IMR-90 (cell line): ENCODE results near the gene FUBP3. TPM values are rescaled to one million over a fixed set of nuclear protein-coding genes. Genes with fewer than 3 reads are reported as not detected.

ENCODE experiments used
- ATAC-seq: fragments of 200-7000 bp; cut with Tn5 transposase; 2 replicates; pipeline ENCODE4 v1.9.1; 2020; ENCODE audit warnings: low read depth, mild to moderate bottlenecking, moderate library complexity
- BruUV-seq: library from RNA; stranded (reverse); fragments of 400-500 nt; replicated peaks from 2 replicates; lab custom pipeline; 2021; lab: Mats Ljungman, UMichigan
- CTCF ChIA-PET: fragments of 300-600 bp; formaldehyde crosslinking; extraction: SDS; loops from one replicate; lab custom pipeline; 2021; ENCODE audit warnings: antibody characterized with exemption; lab: Yijun Ruan, JAX
- POLR2A ChIA-PET: fragments of 300-600 bp; sonication (Branson Sonifier 250); formaldehyde crosslinking; loops from one replicate; lab custom pipeline; 2022; ENCODE audit warnings: antibody characterized with exemption; ENCODE audit not compliant: unreplicated experiment; lab: Charles Lee
- DNase-seq: peaks from one replicate; pipeline ENCODE4 v3.0.0; 2013
- H2AFZ ChIP-seq: replicated peaks from 2 replicates; pipeline ENCODE3; 2013; ENCODE audit warnings: low read length, mild to moderate bottlenecking; ENCODE audit not compliant: poor library complexity
- H2AK5ac ChIP-seq: 2 replicates; pipeline ENCODE4 v1.6.1; 2013; ENCODE audit warnings: low read depth, low read length, inconsistent platforms
- H2AK9ac ChIP-seq: replicated peaks from 2 replicates; pipeline ENCODE3; 2013; ENCODE audit warnings: mild to moderate bottlenecking, low read depth, low read length, moderate library complexity; ENCODE audit not compliant: poor library complexity
- H2BK120ac ChIP-seq: 2 replicates; pipeline ENCODE4 v1.6.1; 2013; ENCODE audit warnings: low read depth, low read length, inconsistent platforms
- H2BK15ac ChIP-seq: 3 replicates; pipeline ENCODE4 v1.6.1; 2013; ENCODE audit warnings: low read depth, low read length, inconsistent platforms
- H2BK20ac ChIP-seq: 2 replicates; pipeline ENCODE4 v1.6.1; 2013; ENCODE audit warnings: low read depth, mild to moderate bottlenecking, inconsistent platforms, low read length, moderate library complexity
- H2BK5ac ChIP-seq: 2 replicates; pipeline ENCODE4 v1.6.1; 2013; ENCODE audit warnings: mild to moderate bottlenecking, low read depth, low read length, inconsistent platforms; ENCODE audit not compliant: poor library complexity, severe bottlenecking
- H3K14ac ChIP-seq: replicated peaks from 2 replicates; pipeline ENCODE4 v1.6.1; 2013; ENCODE audit warnings: low read depth, low read length, inconsistent platforms
- H3K18ac ChIP-seq: 2 replicates; pipeline ENCODE4 v1.6.1; 2013; ENCODE audit warnings: low read depth, low read length, control low read depth
- H3K23ac ChIP-seq: 2 replicates; pipeline ENCODE4 v1.6.1; 2013; ENCODE audit warnings: low read depth, low read length, inconsistent platforms
- H3K27ac ChIP-seq: 2 replicates; pipeline ENCODE4 v1.5.1; 2013; ENCODE audit warnings: mild to moderate bottlenecking, control low read depth, low read length; ENCODE audit not compliant: insufficient read depth
- H3K27me3 ChIP-seq: 2 replicates; pipeline ENCODE4 v1.6.1; 2013; ENCODE audit warnings: low read length; ENCODE audit not compliant: control insufficient read depth, insufficient read depth
- H3K36me3 ChIP-seq: 2 replicates; pipeline ENCODE4 v1.6.1; 2013; ENCODE audit warnings: low read length, mixed read lengths; ENCODE audit not compliant: control insufficient read depth, insufficient read depth
- H3K4ac ChIP-seq: 2 replicates; pipeline ENCODE4 v1.6.1; 2013; ENCODE audit warnings: low read depth, low read length, inconsistent platforms
- H3K4me1 ChIP-seq: 2 replicates; pipeline ENCODE4 v1.6.1; 2013; ENCODE audit warnings: low read length, mixed read lengths; ENCODE audit not compliant: control insufficient read depth, insufficient read depth
- H3K4me2 ChIP-seq: 2 replicates; pipeline ENCODE4 v1.6.1; 2013; ENCODE audit warnings: low read depth, mild to moderate bottlenecking, control low read depth, low read length, moderate library complexity
- H3K4me3 ChIP-seq: 2 replicates; pipeline ENCODE4 v1.5.1; 2013; ENCODE audit warnings: low read depth, mild to moderate bottlenecking, control low read depth, low read length, moderate library complexity; ENCODE audit not compliant: insufficient read depth
- H3K56ac ChIP-seq: 2 replicates; pipeline ENCODE4 v1.6.1; 2013; ENCODE audit warnings: low read length, inconsistent platforms; ENCODE audit not compliant: insufficient read depth; ENCODE audit errors: extremely low read depth
- H3K79me1 ChIP-seq, 2 experiments: 2 replicates each; pipeline ENCODE4 v1.6.1; 2013; ENCODE audit warnings: low read length in 2 of 2, inconsistent platforms in 1 of 2, low read depth in 1 of 2
- H3K9ac ChIP-seq: 2 replicates; pipeline ENCODE4 v1.6.1; 2013; ENCODE audit warnings: low read depth, low read length, control low read depth
- H3K9me1 ChIP-seq: 2 replicates; pipeline ENCODE4 v1.6.1; 2013; ENCODE audit warnings: low read length, inconsistent platforms; ENCODE audit not compliant: insufficient read depth
- H3K9me3 ChIP-seq: 2 replicates; pipeline ENCODE4 v1.6.1; 2013; ENCODE audit warnings: low read length; ENCODE audit not compliant: control insufficient read depth, insufficient read depth
- H4K20me1 ChIP-seq: 2 replicates; pipeline ENCODE4 v1.6.1; 2013; ENCODE audit warnings: low read length, inconsistent platforms; ENCODE audit not compliant: insufficient read depth
- H4K5ac ChIP-seq: 2 replicates; pipeline ENCODE4 v1.6.1; 2013; ENCODE audit warnings: mild to moderate bottlenecking, low read depth, low read length, control low read depth
- H4K8ac ChIP-seq, 2 experiments: 2 replicates each; pipeline ENCODE4 v1.6.1; 2013; ENCODE audit warnings: low read depth in 2 of 2, low read length in 2 of 2, control low read depth in 1 of 2, inconsistent platforms in 1 of 2
- H4K91ac ChIP-seq: 2 replicates; pipeline ENCODE4 v1.6.1; 2013; ENCODE audit warnings: low read depth, low read length, inconsistent platforms; ENCODE audit not compliant: insufficient read depth
- BHLHE40 ChIP-seq: fragments of 150-350 bp; IDR thresholded peaks from 2 replicates; pipeline ENCODE4 v1.6.1; 2016; ENCODE audit warnings: mild to moderate bottlenecking, low read depth, low read length
- CEBPB ChIP-seq: IDR thresholded peaks from 2 replicates; pipeline ENCODE4 v1.6.1; 2012; ENCODE audit warnings: low read depth, low read length, improper control_type of control experiment
- CHD1 ChIP-seq: IDR thresholded peaks from 2 replicates; pipeline ENCODE4 v1.6.1; 2012; ENCODE audit warnings: low read depth, low read length, improper control_type of control experiment
- FOS ChIP-seq: fragments of 150-350 bp; IDR thresholded peaks from 2 replicates; pipeline ENCODE4 v1.6.1; 2016; ENCODE audit warnings: low read depth, low read length
- MAFK ChIP-seq: IDR thresholded peaks from 2 replicates; pipeline ENCODE4 v1.6.1; 2012; ENCODE audit warnings: low read depth, low read length, improper control_type of control experiment
- MAZ ChIP-seq: IDR thresholded peaks from 2 replicates; pipeline ENCODE4 v1.6.1; 2012; ENCODE audit warnings: low read depth, mild to moderate bottlenecking, low read length, improper control_type of control experiment, moderate library complexity, borderline replicate concordance
- MXI1 ChIP-seq: IDR thresholded peaks from 2 replicates; pipeline ENCODE4 v1.6.1; 2012; ENCODE audit warnings: low read depth, mild to moderate bottlenecking, low read length, moderate library complexity, borderline replicate concordance
- NFE2L2 ChIP-seq: fragments of 150-350 bp; IDR thresholded peaks from 2 replicates; pipeline ENCODE4 v1.6.1; 2016; ENCODE audit warnings: low read depth, mild to moderate bottlenecking, low read length
- POLR2A ChIP-seq: IDR thresholded peaks from 2 replicates; pipeline ENCODE4 v1.6.1; 2012; ENCODE audit warnings: mild to moderate bottlenecking, low read depth, low read length
- RAD21 ChIP-seq: IDR thresholded peaks from 2 replicates; pipeline ENCODE4 v1.6.1; 2012; ENCODE audit warnings: low read length, improper control_type of control experiment
- RCOR1 ChIP-seq: IDR thresholded peaks from 2 replicates; pipeline ENCODE4 v1.6.1; 2012; ENCODE audit warnings: mild to moderate bottlenecking, low read length, improper control_type of control experiment; ENCODE audit not compliant: insufficient replicate concordance
- RFX5 ChIP-seq: IDR thresholded peaks from 2 replicates; pipeline ENCODE4 v1.8.0; 2012; ENCODE audit warnings: low read depth, mild to moderate bottlenecking, low read length, moderate library complexity
- SMC3 ChIP-seq: fragments of 150-350 bp; IDR thresholded peaks from 2 replicates; pipeline ENCODE4 v1.6.1; 2016; ENCODE audit warnings: low read depth, mild to moderate bottlenecking, antibody characterized with exemption, low read length, moderate library complexity
- WGBS, 2 experiments: methylation state at CpG; one replicate each; pipeline versions ENCODE4 v1.1.5 to v1.1.7; 2013; ENCODE audit warnings: missing lambda C conversion rate in 2 of 2; ENCODE audit not compliant: insufficient read length in 1 of 2; ENCODE audit errors: extremely low coverage in 2 of 2; 5-methylcytosine and 5-hydroxymethylcytosine counted together
- dilution Hi-C: fragments of 300-500 bp; cut with HindIII; formaldehyde crosslinking; loops from one replicate; pipeline ENCODE4 v1.14.3; 2018; ENCODE audit warnings: low sequenced_read_pairs; ENCODE audit not compliant: unreplicated experiment
- in situ Hi-C: fragments of 300-500 bp; cut with MboI; formaldehyde crosslinking; loops from 3 replicates; pipeline ENCODE4 v1.14.3; 2019; ENCODE audit warnings: low sequenced_read_pairs, inconsistent platforms, mixed read lengths
- intact Hi-C: fragments of 100-400 bp; cut with micrococcal nuclease; formaldehyde crosslinking; loops from 2 replicates; pipeline ENCODE4 v1.10.0; 2022
- polyA plus RNA-seq, 3 experiments: library from polyadenylated mRNA; depleted of rRNA; stranded (reverse); fragments of >200 nt; gene quantifications; 2 replicates each; pipeline ENCODE4 v1.2.3, GENCODE V29; 2012; ENCODE audit warnings: low replicate concordance in 1 of 3
- total RNA-seq: library from RNA; depleted of rRNA; stranded (reverse); fragments of >200 nt; gene quantifications from 2 replicates; pipeline ENCODE4 v1.2.3, GENCODE V29; 2012
- TF ChIP-seq, protein P1 (sequence below): conservative IDR thresholded peaks from 2 replicates; pipeline ENCODE4 v1.5.1; 2012; ENCODE audit warnings: mild to moderate bottlenecking, low read depth, low read length, improper control_type of control experiment
- TF ChIP-seq, protein P2 (sequence below): fragments of 150-350 bp; IDR thresholded peaks from 2 replicates; pipeline ENCODE4 v1.6.1; 2017; ENCODE audit warnings: mild to moderate bottlenecking, antibody characterized with exemption, low read length, low read depth
- TF ChIP-seq, protein P3 (sequence below): fragments of 150-350 bp; IDR thresholded peaks from 2 replicates; pipeline ENCODE4 v1.6.1; 2016; ENCODE audit warnings: low read depth, mild to moderate bottlenecking, low read length, moderate library complexity, borderline replicate concordance

The FUBP3 gene
- total and polyA plus RNA-seq, 2 of the 4 experiments (the other 2 are of a cell fraction), result 32.3 to 50.1 TPM

DNA sequence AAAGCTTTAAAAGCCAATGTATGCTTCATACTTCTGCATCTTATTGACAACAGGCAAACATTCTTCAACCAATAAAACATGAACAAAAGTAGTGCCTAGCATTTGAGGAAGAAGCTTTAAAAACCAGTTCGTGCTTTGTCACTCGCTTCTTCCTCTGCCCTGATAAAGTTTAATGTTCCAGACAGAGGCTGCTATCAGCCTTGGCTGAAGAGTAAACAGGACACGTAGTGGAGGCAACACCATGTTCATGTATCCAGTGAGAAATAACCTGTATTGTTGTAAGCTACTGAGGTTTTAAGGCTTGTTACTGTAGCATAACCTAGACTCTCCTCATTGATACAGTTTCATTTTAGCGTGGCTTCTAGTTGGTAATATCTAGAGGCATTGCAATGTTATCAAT is 3.2 kb upstream of the FUBP3 start:
- no peak overlapping the region for H2BK20ac ChIP-seq
- peaks cover 3% of the 10 kb centered on the region; the same call in 1 of the 2 replicates for H3K9me1 ChIP-seq
- peaks cover 4% of the 10 kb centered on the region for H3K36me3 ChIP-seq
- DNase-seq, result no peak
- no peak for ATAC-seq
- no peak overlapping the region for H3K4me2 ChIP-seq
- no peak overlapping the region for H3K14ac ChIP-seq
- ChIA-PET POLR2A (no interaction called here), CTCF (no interaction called here)
- H4K20me1 ChIP-seq, result peaks cover 7% of the 10 kb centered on the region; the same call in 1 of the 2 replicates
- H3K18ac ChIP-seq, result no peak overlapping the region
- peaks cover 2% of the 10 kb centered on the region for H3K4me1 ChIP-seq
- no peaks in the 10 kb centered on the region for H3K9me3 ChIP-seq
- no peak overlapping the region for H3K23ac ChIP-seq
- no peak overlapping the region for H2BK15ac ChIP-seq
- H4K5ac ChIP-seq, result no peak overlapping the region
- BruUV-seq, result no TSS peak
- no peak overlapping the region for H3K56ac ChIP-seq
- no CpG with 5 or more reads among the region's 4 CpGs for WGBS, 2 experiments
- no peaks in the 10 kb centered on the region for H3K27me3 ChIP-seq
- intact Hi-C loops (no loop called here), in situ Hi-C loops (no loop called here), dilution Hi-C loops (no loop called here)
- H4K91ac ChIP-seq, result no peak overlapping the region
- H2BK5ac ChIP-seq, result no peak overlapping the region
- no peak overlapping the region for H3K4me3 ChIP-seq
- no peak overlapping the region for H2AK5ac ChIP-seq
- no peak overlapping the region for H2AK9ac ChIP-seq
- no peak overlapping the region for H2BK120ac ChIP-seq
- no peak overlapping the region for H3K27ac ChIP-seq
- no peak overlapping the region for H3K9ac ChIP-seq
- no peak overlapping the region for H2AFZ ChIP-seq
- peaks cover 9 to 20% of the 10 kb centered on the region in 2 experiments; a peak in 3 of 4 replicates for H3K79me1 ChIP-seq
- TF ChIP-seq RFX5 (no peak), MAFK (no peak), MAZ (no peak), NFE2L2 (no peak), FOS (no peak), POLR2A (no peak), RCOR1 (no peak), SMC3 (no peak), CHD1 (no peak), BHLHE40 (no peak), MXI1 (no peak), CEBPB (no peak), RAD21 (no peak)
- TF ChIP-seq, protein P1, sequence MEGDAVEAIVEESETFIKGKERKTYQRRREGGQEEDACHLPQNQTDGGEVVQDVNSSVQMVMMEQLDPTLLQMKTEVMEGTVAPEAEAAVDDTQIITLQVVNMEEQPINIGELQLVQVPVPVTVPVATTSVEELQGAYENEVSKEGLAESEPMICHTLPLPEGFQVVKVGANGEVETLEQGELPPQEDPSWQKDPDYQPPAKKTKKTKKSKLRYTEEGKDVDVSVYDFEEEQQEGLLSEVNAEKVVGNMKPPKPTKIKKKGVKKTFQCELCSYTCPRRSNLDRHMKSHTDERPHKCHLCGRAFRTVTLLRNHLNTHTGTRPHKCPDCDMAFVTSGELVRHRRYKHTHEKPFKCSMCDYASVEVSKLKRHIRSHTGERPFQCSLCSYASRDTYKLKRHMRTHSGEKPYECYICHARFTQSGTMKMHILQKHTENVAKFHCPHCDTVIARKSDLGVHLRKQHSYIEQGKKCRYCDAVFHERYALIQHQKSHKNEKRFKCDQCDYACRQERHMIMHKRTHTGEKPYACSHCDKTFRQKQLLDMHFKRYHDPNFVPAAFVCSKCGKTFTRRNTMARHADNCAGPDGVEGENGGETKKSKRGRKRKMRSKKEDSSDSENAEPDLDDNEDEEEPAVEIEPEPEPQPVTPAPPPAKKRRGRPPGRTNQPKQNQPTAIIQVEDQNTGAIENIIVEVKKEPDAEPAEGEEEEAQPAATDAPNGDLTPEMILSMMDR, result no peak
- TF ChIP-seq, protein P2, sequence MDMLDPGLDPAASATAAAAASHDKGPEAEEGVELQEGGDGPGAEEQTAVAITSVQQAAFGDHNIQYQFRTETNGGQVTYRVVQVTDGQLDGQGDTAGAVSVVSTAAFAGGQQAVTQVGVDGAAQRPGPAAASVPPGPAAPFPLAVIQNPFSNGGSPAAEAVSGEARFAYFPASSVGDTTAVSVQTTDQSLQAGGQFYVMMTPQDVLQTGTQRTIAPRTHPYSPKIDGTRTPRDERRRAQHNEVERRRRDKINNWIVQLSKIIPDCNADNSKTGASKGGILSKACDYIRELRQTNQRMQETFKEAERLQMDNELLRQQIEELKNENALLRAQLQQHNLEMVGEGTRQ, result no peak
- TF ChIP-seq, protein P3, sequence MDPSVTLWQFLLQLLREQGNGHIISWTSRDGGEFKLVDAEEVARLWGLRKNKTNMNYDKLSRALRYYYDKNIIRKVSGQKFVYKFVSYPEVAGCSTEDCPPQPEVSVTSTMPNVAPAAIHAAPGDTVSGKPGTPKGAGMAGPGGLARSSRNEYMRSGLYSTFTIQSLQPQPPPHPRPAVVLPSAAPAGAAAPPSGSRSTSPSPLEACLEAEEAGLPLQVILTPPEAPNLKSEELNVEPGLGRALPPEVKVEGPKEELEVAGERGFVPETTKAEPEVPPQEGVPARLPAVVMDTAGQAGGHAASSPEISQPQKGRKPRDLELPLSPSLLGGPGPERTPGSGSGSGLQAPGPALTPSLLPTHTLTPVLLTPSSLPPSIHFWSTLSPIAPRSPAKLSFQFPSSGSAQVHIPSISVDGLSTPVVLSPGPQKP, result no peak
- no peak overlapping the region for H3K4ac ChIP-seq
- no peak overlapping the region for H4K8ac ChIP-seq
